HG03139 (cell line): ENCODE data around the gene CCDC187.

Source experiments
- ATAC-seq: cut with Tn5 transposase; IDR thresholded peaks from one replicate; pipeline ENCODE4 v1.9.1; 2021; ENCODE audit not compliant: unreplicated experiment

The CCDC187 gene

GRCh38 chr9:136313111-136314055 is 9.5 kb upstream of the CCDC187 start:
- ATAC-seq: no peak

DNA sequence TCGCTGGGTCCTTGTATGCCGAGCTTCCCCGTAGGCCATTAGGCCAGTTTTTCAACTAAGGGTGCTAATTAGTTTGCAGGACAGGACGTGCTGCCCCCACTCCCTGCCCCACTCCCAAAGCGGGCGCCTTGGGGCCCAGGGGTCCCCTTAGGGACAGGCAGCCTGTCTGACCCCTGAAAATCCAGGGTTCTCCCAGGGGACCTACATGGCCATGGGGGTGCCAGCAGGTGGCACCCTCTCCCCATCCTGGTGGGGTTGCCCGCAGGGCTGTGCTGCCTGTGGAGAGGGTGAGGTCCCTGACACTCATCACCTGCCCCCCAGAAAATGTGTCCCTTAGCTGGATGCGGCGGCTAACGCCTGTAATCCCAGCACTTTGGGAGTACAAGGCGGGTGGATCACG is 8.5 kb upstream of the CCDC187 start:
- ATAC-seq: no peak

DNA sequence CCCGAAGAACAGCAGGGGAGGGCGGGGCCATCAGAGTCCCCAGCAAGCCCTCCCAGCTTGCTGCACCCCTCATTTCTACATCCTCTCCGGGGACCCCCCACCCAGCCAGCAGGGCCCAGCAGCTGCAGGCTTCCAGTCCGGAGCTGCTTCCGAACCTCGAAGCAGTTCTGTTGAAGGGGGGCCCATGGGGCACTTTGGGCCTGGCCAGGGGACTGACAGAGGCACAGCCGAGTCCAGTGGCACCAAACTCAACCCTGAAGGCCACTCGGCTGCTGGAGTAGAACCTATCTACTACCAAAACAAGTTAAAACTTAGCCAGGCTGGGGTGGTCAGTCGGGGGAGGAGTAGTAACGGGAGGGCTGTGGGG is 8.1 kb upstream of the CCDC187 start:
- no peak for ATAC-seq

GRCh38 chr9:136311051-136312008 is 7.4 kb upstream of the CCDC187 start:
- no peak for ATAC-seq

GRCh38 chr9:136310273-136311030 is 6.6 kb upstream of the CCDC187 start:
- ATAC-seq: no peak

DNA sequence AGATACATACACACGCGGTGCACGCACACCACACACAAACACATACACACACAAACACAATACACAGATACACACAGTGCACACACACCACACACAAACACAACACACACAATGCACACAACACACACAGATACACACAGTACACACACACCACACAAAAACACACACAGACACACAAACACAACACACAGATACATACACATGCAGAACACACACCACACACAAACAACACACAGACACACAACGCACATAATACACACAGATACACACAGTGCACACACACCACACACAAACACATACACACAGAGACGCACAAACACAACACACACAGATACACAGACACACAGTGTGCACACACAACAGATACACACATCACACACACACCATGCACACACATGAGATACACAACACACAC is 5.9 kb upstream of the CCDC187 start:
- no peak for ATAC-seq

GRCh38 chr9:136309101-136309801 is 5.4 kb upstream of the CCDC187 start:
- no peak for ATAC-seq

GRCh38 chr9:136308702-136309053 is 4.8 kb upstream of the CCDC187 start:
- no peak for ATAC-seq

DNA sequence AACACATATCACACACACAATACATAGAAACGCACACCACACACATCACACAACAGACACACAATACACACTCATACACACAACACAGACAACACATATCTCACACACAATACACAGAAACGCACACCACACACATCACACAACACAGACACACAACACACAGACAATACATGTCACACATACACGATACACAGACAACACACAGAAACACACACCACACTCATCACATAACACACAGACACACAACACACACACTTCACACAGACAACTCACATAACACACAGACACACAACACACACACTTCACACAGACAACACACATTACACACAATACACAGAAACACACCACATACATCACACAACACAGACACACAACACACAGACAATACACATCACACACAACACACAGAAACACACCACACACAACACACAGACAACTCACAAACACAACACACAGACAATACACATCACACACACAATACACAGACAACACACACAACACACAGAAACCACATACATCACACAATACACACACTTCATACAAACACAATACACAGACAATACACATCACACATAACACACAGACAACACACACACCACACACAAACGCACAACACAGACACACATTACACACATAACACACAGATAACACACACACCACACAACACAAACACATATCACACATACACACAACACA is 4.3 kb upstream of the CCDC187 start:
- no peak for ATAC-seq

- ATAC-seq: no peak
These were observed 3.4 kb upstream of the CCDC187 start for GRCh38 chr9:136307215-136307750.

DNA sequence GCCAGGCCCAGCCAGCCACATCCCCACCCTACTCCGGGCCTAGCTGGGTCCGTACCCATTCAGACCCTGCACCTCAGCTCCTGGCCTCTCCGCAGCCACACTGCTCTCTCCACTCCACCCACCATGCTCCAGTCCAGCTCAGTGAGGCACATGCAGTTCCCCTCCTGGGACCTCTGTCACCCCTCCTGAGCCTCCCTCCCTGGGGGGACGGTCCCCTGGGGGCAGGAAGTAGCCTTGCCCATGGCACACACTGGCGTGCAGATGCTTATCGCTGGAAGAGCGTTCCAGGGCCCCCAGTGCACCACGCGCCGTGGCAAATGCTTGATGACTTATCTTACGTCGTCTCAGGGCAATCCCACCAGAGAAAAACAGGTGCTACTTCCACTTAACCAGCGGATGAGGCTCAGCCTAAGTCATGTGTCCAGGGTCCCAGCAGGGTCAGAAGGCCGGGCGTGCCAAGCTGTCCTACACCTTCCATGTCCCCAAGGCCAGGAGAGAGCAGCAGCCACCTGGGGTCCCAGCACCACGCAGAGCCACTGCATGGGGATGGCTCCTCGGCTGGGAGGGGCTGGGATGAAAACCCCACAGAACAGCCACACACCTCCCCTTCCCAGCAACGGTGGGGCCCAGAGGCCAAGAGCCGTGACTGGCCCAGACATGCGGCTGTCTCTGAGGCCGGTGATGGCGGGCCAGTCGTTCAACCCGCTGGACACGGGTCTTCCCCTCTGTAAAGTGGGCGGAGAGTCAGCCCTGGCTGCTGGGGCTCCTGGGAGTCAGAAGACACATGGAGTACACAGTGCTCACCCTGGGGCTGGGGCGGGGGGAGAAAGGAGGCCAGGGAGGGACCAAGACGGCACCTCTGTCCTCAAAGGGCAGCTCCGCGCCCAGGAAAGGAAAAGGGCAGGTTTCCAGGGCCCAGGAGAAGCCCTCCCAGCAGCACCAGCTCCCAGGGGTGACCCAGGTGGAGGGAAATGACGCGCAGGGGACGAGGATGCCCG is 2.6 kb upstream of the CCDC187 start:
- no peak for ATAC-seq

DNA sequence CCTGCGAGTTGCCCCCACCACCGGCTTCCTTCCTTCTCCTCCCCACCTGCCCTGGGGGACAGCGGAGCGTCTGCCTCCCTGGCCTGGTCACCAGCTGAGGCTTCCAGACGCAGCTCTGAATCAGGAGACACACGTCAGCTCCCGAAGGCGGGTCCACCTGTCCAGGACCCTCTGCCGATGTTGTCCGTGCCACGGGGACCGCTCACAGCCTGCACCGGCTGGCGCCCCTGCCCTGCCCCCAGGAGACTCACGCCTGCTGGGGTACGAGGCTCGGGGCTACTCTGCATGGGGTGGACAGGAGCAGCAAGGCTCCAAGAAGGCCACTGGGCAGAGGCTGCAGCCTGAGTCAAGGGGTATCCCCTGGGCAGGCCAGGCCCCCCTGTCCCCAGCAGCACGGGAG is 1.9 kb upstream of the CCDC187 start:
- no peak for ATAC-seq

- no peak for ATAC-seq
These were observed 1.1 kb upstream of the CCDC187 start for GRCh38 chr9:136304981-136305380.

DNA sequence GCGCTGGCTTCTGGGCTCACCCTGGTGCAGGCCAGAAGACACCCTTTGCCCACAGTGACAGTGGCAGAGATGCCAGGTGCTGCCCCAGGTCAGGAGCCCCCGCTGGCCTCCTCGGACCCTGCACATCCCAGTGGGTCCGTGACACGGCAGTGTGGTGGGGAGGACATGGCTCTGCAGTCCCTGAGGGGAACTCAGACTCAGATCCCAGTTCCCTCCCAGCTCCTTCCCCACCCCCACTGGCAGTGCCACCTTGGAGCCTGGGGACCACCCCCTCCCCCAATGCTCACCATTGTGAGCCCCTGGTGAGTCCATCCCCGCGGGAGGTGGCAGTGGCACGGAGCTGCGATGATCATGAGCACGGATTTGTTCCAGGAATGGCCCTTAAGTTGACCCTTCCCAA is 562 bp upstream of the CCDC187 start:
- no peak for ATAC-seq

- no peak for ATAC-seq
These were observed 649 bp downstream of the CCDC187 start for GRCh38 chr9:136303066-136303824.

DNA sequence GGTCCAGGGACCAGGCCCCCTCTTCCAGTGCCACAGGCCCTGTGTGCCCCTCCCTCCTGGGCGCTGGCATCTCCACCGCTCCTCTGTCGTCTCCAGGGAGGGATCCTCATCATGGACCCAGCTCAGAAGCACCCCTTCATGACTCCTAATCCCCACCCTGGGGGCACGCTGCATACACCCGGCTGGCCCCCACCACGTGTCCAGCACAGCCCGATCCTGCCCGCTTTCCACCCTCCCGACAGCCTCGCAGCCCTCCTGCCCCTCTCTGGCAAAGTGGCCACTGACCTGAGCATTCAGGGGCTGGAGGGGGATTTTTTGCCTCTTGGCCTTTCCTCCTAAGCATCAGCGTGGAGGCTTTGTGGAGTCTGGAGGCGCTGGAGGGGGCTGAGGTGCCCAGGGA is 1.4 kb downstream of the CCDC187 start:
- no peak for ATAC-seq

GRCh38 chr9:136300866-136301265 is 3.0 kb downstream of the CCDC187 start:
- ATAC-seq: no peak
